HCT116 (cell line): ENCODE data around the gene COL26A1. TPM values are rescaled to one million over a fixed set of nuclear protein-coding genes. Genes with fewer than 3 reads are reported as not detected.

Experiments
- ATAC-seq: fragments of 200-7000 bp; cut with Tn5 transposase; 2 replicates; pipeline ENCODE4 v1.9.1; 2020; ENCODE audit warnings: mild to moderate bottlenecking, moderate library complexity
- BruUV-seq: library from RNA; stranded (reverse); fragments of 400-500 nt; replicated peaks from 2 replicates; lab custom pipeline; 2021; lab: Mats Ljungman, UMichigan
- CTCF ChIA-PET: fragments of 300-600 bp; sonication (Branson Sonifier 250); formaldehyde crosslinking; loops from one replicate; lab custom pipeline; 2021; ENCODE audit warnings: antibody characterized with exemption; lab: Charles Lee
- POLR2A ChIA-PET: fragments of 300-600, 350-600 bp; sonication (Branson Sonifier 250); formaldehyde crosslinking; loops from one replicate; lab custom pipeline; 2021; ENCODE audit warnings: antibody characterized with exemption; lab: Charles Lee
- RAD21 ChIA-PET, 2 experiments: fragments of 300-600 bp; sonication (Branson Sonifier 250); formaldehyde crosslinking; loops; one replicate each; lab custom pipeline; 2023; ENCODE audit warnings: low total read pairs in 2 of 2; ENCODE audit not compliant: uncharacterized antibody in 2 of 2, unreplicated experiment in 2 of 2, low non-redundant PET in 1 of 2; lab: Charles Lee
- DNase-seq: peaks from one replicate; pipeline ENCODE4 v3.0.0-alpha.2; 2010; ENCODE audit warnings: low read depth, low spot score
- H2AFZ ChIP-seq: fragments of 200-600 bp; shearing (Covaris generic), sonication (generic); 2 replicates; pipeline ENCODE4 v1.6.1; 2017; ENCODE audit warnings: low read depth, mixed run types, mixed read lengths, antibody characterized with exemption, low read length; ENCODE audit not compliant: poor library complexity, severe bottlenecking
- H3K27ac ChIP-seq: 2 replicates; pipeline ENCODE4 v1.5.1; 2012; ENCODE audit warnings: low read depth, low read length
- H3K27me3 ChIP-seq: fragments of 200-600 bp; sonication (generic); 2 replicates; pipeline ENCODE4 v1.6.1; 2016; ENCODE audit warnings: mixed run types, low read length, mixed read lengths; ENCODE audit not compliant: insufficient read depth
- H3K36me3 ChIP-seq, 2 experiments: fragments of 200-500 bp in 1 of 2; fragments of 200-600 bp in 1 of 2; sonication (Bioruptor generic) in 1 of 2; sonication (generic) in 1 of 2; 2 replicates each; pipeline versions ENCODE4 v1.5.1 to v1.6.1; 2014 to 2016; ENCODE audit warnings: low read length in 2 of 2, inconsistent platforms in 1 of 2, mixed read lengths in 1 of 2, mixed run types in 1 of 2; ENCODE audit not compliant: insufficient read depth in 2 of 2, control insufficient read depth in 1 of 2
- H3K4me1 ChIP-seq, 2 experiments: fragments of 200-600 bp in 1 of 2; sonication (generic) in 1 of 2; 2 replicates each; pipeline versions ENCODE4 v1.5.1 to v1.6.1; 2012 to 2017; ENCODE audit warnings: low read length in 2 of 2, inconsistent platforms in 1 of 2, mild to moderate bottlenecking in 1 of 2, mixed read lengths in 1 of 2, mixed run types in 1 of 2, moderate library complexity in 1 of 2; ENCODE audit not compliant: insufficient read depth in 2 of 2, control insufficient read depth in 1 of 2
- H3K4me2 ChIP-seq: fragments of 200-600 bp; sonication (generic); 2 replicates; pipeline ENCODE4 v1.6.1; 2017; ENCODE audit warnings: mixed run types, low read length, mixed read lengths
- H3K4me3 ChIP-seq, 2 experiments: fragments of 200-600 bp in 1 of 2; sonication (generic) in 1 of 2; replicated peaks in 1 of 2; 2 replicates each; pipeline ENCODE4 v1.5.1; 2011 to 2016; ENCODE audit warnings: low read length in 2 of 2, control low read depth in 1 of 2, low read depth in 1 of 2, mild to moderate bottlenecking in 1 of 2, mixed read lengths in 1 of 2, mixed run types in 1 of 2
- H3K79me2 ChIP-seq: fragments of 200-600 bp; sonication (generic); 2 replicates; pipeline ENCODE4 v1.6.1; 2017; ENCODE audit warnings: mild to moderate bottlenecking, mixed run types, low read length, moderate library complexity, mixed read lengths; ENCODE audit not compliant: insufficient read depth
- H3K9ac ChIP-seq: fragments of 200-600 bp; sonication (generic); 2 replicates; pipeline ENCODE4 v1.6.1; 2016; ENCODE audit warnings: low read length, mixed read lengths
- H3K9me2 ChIP-seq: fragments of 200-600 bp; sonication (generic), shearing (Covaris generic); 2 replicates; pipeline ENCODE4 v1.6.1; 2017; ENCODE audit warnings: mixed run types, mild to moderate bottlenecking, moderate library complexity; ENCODE audit not compliant: insufficient read depth
- H3K9me3 ChIP-seq, 2 experiments: fragments of 200-500 bp in 1 of 2; fragments of 200-600 bp in 1 of 2; sonication (Bioruptor generic) in 1 of 2; sonication (generic) in 1 of 2; 2 replicates each; pipeline ENCODE4 v1.6.1; 2014 to 2017; ENCODE audit warnings: low read length in 2 of 2, mixed read lengths in 2 of 2, inconsistent platforms in 1 of 2, low read depth in 1 of 2, mild to moderate bottlenecking in 1 of 2, mixed run types in 1 of 2, moderate library complexity in 1 of 2; ENCODE audit not compliant: control insufficient read depth in 1 of 2, insufficient read depth in 1 of 2
- H4K20me1 ChIP-seq: fragments of 200-600 bp; sonication (generic), shearing (Covaris generic); 2 replicates; pipeline ENCODE4 v1.6.1; 2017; ENCODE audit warnings: mixed run types, mild to moderate bottlenecking, moderate library complexity; ENCODE audit not compliant: insufficient read depth
- EZH2 ChIP-seq: fragments of 200-600 bp; sonication (generic); IDR thresholded peaks from 2 replicates; pipeline ENCODE4 v1.6.1; 2017; ENCODE audit warnings: antibody characterized with exemption, mixed run types
- SRF ChIP-seq: IDR thresholded peaks from 2 replicates; pipeline ENCODE4 v1.6.1; 2012; ENCODE audit warnings: low read depth
- YY1 ChIP-seq: IDR thresholded peaks from 2 replicates; pipeline ENCODE4 v1.6.1; 2011; ENCODE audit warnings: low read length, low read depth, moderate library complexity, mild to moderate bottlenecking; ENCODE audit not compliant: insufficient replicate concordance; ENCODE audit errors: extremely low read depth
- intact Hi-C: fragments of 100-400 bp; cut with micrococcal nuclease; formaldehyde crosslinking; loops from 2 replicates; pipeline ENCODE4 v1.10.0; 2022
- total RNA-seq: library from RNA; stranded (reverse); gene quantifications from one replicate; pipeline ENCODE4 v1.2.1, GENCODE V29; 2021; ENCODE audit not compliant: unreplicated experiment
- TF ChIP-seq, protein P1 (sequence below): IDR thresholded peaks from 2 replicates; pipeline ENCODE4 v1.6.1; 2012; ENCODE audit warnings: low read depth

The COL26A1 gene
- total RNA-seq, 1 experiment from 2014 or later: 0.27 TPM

DNA sequence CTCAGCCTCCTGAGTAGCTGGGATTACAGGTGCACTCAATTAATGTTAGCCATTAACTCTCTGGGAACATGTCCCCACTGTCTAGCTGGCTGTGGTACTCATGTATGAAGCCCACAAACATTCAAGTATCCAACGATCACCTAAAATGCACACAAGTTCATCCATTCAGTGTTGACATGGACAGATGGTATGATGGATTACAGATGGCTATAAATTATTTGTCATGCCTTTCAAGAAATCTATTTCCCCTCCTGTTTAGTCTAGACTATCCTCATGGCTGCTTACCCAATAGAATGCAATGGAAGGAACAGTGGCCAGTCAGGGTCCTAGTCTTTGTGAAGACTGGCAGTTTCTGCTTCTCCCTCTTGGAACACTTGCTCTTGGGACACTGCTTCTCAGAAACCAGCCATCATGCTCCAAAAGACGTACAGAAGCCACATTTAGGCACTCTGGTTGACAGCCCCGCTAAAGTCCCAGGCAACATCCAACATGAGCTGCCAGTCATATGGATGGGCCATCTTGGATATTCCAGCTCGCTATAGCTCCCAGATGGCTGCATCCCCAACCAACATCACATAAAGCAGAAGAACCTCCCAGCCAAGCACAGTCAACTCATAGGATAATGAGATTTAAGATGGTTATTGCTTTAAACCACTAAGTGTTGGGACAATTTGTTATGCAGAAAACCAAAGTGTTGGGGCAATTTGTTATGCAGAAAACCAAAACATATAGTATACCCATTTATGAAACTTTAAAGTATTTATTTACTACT is 233.3 kb downstream of the COL26A1 start:
- Histone ChIP-seq H3K9me3 (no peaks in the 10 kb centered on the region), H3K9me2 (no peaks in the 10 kb centered on the region), H3K4me3 (no peak overlapping the region), H3K27me3 (no peaks in the 10 kb centered on the region), H3K4me2 (no peak overlapping the region), H4K20me1 (no peaks in the 10 kb centered on the region), H3K4me1 (peaks cover 15 to 25% of the 10 kb centered on the region in 2 experiments; a peak in 3 of 4 replicates), H3K9ac (no peak overlapping the region), H3K79me2 (no peaks in the 10 kb centered on the region), H3K27ac (no peak overlapping the region), H3K36me3 (no peaks in the 10 kb centered on the region), H2AFZ (no peak overlapping the region)
- intact Hi-C loops: no loop called here
- DNase-seq: no peak
- no peak for ATAC-seq
- TF ChIP-seq, protein P1, sequence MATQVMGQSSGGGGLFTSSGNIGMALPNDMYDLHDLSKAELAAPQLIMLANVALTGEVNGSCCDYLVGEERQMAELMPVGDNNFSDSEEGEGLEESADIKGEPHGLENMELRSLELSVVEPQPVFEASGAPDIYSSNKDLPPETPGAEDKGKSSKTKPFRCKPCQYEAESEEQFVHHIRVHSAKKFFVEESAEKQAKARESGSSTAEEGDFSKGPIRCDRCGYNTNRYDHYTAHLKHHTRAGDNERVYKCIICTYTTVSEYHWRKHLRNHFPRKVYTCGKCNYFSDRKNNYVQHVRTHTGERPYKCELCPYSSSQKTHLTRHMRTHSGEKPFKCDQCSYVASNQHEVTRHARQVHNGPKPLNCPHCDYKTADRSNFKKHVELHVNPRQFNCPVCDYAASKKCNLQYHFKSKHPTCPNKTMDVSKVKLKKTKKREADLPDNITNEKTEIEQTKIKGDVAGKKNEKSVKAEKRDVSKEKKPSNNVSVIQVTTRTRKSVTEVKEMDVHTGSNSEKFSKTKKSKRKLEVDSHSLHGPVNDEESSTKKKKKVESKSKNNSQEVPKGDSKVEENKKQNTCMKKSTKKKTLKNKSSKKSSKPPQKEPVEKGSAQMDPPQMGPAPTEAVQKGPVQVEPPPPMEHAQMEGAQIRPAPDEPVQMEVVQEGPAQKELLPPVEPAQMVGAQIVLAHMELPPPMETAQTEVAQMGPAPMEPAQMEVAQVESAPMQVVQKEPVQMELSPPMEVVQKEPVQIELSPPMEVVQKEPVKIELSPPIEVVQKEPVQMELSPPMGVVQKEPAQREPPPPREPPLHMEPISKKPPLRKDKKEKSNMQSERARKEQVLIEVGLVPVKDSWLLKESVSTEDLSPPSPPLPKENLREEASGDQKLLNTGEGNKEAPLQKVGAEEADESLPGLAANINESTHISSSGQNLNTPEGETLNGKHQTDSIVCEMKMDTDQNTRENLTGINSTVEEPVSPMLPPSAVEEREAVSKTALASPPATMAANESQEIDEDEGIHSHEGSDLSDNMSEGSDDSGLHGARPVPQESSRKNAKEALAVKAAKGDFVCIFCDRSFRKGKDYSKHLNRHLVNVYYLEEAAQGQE: no peak
- no peak for TF ChIP-seq YY1
- TF ChIP-seq EZH2: no peak
- TF ChIP-seq SRF: no peak
- ChIA-PET CTCF (no interaction called here), RAD21 (no interaction called here), POLR2A (no interaction called here)
- no TSS peak for BruUV-seq
